Stimulated activated CD4-positive, alpha-beta T cell treated with anti-CD3 and anti-CD28 coated beads, Interleukin-4, amount 100 ng/mL, for 1 hour (primary cell): Measurements from ENCODE around the gene SUGCT.

ENCODE experiments used
- DNase-seq: peaks from one replicate; pipeline ENCODE4 v3.0.0-alpha.2; 2020

The SUGCT gene

GRCh38 chr7:40804477-40805215 lies 669.8 kb downstream of the SUGCT start:
- no peak for DNase-seq

- no peak for DNase-seq
These were observed 670.6 kb downstream of the SUGCT start for GRCh38 chr7:40805361-40805760.

- DNase-seq = no peak
These were observed 673.7 kb downstream of the SUGCT start for GRCh38 chr7:40808378-40808942.

- DNase-seq = no peak
These were observed 675.5 kb downstream of the SUGCT start for GRCh38 chr7:40810274-40810673.

GRCh38 chr7:40811666-40812065 lies 676.9 kb downstream of the SUGCT start:
- no peak for DNase-seq

- no peak for DNase-seq
These were observed 680.2 kb downstream of the SUGCT start for GRCh38 chr7:40815022-40815421.

GRCh38 chr7:40815512-40815911 lies 680.7 kb downstream of the SUGCT start:
- no peak for DNase-seq

- no peak for DNase-seq
These were observed 688.1 kb downstream of the SUGCT start for GRCh38 chr7:40822861-40823260.

GRCh38 chr7:40824461-40824860 lies 689.7 kb downstream of the SUGCT start:
- no peak for DNase-seq

GRCh38 chr7:40826411-40827221 lies 691.8 kb downstream of the SUGCT start:
- DNase-seq = no peak

GRCh38 chr7:40827222-40828085 lies 692.6 kb downstream of the SUGCT start:
- DNase-seq = no peak

GRCh38 chr7:40828686-40829600 lies 694.1 kb downstream of the SUGCT start:
- no peak for DNase-seq

- no peak for DNase-seq
These were observed 698.5 kb downstream of the SUGCT start for GRCh38 chr7:40833191-40833887.

- DNase-seq = no peak
These were observed 699.1 kb downstream of the SUGCT start for GRCh38 chr7:40833888-40834234.

GRCh38 chr7:40836218-40836617 lies 701.4 kb downstream of the SUGCT start:
- DNase-seq = no peak

GRCh38 chr7:40839881-40840280 lies 705.1 kb downstream of the SUGCT start:
- DNase-seq = no peak

GRCh38 chr7:40840990-40841389 lies 706.2 kb downstream of the SUGCT start:
- no peak for DNase-seq

GRCh38 chr7:40842641-40843040 lies 707.8 kb downstream of the SUGCT start:
- DNase-seq = no peak

GRCh38 chr7:40843338-40843985 lies 708.7 kb downstream of the SUGCT start:
- DNase-seq = no peak

GRCh38 chr7:40845943-40846342 lies 711.1 kb downstream of the SUGCT start:
- DNase-seq = no peak

GRCh38 chr7:40847921-40848320 lies 713.1 kb downstream of the SUGCT start:
- DNase-seq = no peak
